Peyer's patch (tissue), 4 donors: ENCODE results near the gene CMA1.

Experiments used
- POLR2A ChIP-seq, 2 donors: fragments of 450-650 bp; IDR thresholded peaks; one replicate each; pipeline ENCODE4 v1.5.1; 2017; ENCODE audit warnings: antibody characterized with exemption in 2 of 2, mild to moderate bottlenecking in 2 of 2, moderate library complexity in 2 of 2
- TF ChIP-seq, protein P1 (sequence below), 6 experiments: fragments of 450-650 bp in 4 of 6; fragments of 200-600 bp in 2 of 6; sonication (generic) in 1 of 6; IDR thresholded peaks; one replicate each; pipeline ENCODE4 v1.5.1; 2017 to 2019; ENCODE audit warnings: antibody characterized with exemption in 6 of 6, mild to moderate bottlenecking in 3 of 6, moderate library complexity in 1 of 6

DNA sequence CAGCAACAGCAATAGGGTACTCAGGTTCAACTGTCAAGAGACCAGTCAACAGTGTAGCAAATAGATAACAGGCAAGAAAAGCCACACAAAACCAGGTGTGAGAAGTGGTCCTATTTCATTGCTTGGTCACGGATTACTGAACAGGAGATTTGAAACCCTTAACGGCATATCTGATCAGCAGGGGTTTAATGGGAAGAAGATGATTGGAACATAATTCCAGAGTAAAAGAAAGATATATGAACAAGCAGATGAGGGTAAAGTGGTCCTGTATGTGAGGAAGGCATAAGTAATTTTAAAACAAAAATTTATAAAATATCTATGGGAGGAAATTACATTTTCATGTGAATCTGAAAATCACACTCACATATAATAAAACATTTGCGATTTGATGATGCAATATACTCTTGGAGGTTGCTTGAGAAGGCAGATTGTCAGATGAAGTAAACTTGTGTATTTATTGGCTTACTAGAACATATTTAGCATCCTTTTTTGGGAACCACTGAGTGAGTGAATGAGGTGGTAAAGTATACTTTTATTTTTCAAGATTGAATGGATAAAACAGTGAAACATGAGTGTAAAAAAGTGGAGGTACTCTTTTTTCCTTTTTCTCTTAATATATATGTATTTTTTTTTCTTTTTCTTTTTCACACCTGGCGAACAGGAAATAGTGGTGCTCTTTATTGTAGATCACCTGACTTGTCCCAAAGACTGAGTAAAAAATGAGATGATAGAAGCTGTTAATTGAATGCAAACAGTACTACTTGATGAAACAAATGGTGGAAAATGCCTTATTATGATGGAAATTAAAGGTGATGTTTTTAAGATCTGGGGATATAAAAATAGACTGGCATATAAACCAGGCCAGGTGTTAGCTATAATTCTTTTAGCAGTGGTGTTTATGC, 43.9 kb downstream of the CMA1 start:
- TF ChIP-seq, protein P1, sequence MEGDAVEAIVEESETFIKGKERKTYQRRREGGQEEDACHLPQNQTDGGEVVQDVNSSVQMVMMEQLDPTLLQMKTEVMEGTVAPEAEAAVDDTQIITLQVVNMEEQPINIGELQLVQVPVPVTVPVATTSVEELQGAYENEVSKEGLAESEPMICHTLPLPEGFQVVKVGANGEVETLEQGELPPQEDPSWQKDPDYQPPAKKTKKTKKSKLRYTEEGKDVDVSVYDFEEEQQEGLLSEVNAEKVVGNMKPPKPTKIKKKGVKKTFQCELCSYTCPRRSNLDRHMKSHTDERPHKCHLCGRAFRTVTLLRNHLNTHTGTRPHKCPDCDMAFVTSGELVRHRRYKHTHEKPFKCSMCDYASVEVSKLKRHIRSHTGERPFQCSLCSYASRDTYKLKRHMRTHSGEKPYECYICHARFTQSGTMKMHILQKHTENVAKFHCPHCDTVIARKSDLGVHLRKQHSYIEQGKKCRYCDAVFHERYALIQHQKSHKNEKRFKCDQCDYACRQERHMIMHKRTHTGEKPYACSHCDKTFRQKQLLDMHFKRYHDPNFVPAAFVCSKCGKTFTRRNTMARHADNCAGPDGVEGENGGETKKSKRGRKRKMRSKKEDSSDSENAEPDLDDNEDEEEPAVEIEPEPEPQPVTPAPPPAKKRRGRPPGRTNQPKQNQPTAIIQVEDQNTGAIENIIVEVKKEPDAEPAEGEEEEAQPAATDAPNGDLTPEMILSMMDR (IDR thresholded peaks at IDR 0.05): no peak
- TF ChIP-seq POLR2A (IDR thresholded peaks at IDR 0.05): no peak
